ENCODE results near the gene DPM2.

Gene DPM2

GRCh38 chr9:127895811-127896210 lies 41.8 kb downstream of the DPM2 start:
- no peak for DNase-seq

DNA sequence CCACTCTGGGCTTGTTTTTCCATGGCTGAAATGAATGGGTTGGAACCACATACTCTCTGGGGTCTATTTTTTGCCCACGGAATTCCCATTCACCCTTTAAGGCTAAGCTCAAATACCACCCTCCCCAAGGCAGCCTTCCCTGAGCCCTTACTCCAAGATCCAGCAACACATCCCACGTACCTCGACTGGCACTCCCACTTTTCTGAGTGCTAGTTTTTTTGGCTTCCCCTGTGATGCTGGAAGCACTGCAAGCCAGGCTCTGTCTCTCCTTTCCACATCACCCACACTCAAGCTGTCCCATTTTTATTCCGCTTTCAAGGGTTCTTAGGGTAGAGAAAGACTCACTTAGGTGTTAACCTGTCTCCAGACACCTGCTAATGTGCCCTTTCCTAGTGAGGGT lies 44.3 kb downstream of the DPM2 start:
- DNase-seq = no peak

- no peak for DNase-seq
Measured at GRCh38 chr9:127892831-127893230, 44.8 kb downstream of the DPM2 start.

GRCh38 chr9:127890053-127890452 lies 47.6 kb downstream of the DPM2 start:
- DNase-seq = no peak

DNA sequence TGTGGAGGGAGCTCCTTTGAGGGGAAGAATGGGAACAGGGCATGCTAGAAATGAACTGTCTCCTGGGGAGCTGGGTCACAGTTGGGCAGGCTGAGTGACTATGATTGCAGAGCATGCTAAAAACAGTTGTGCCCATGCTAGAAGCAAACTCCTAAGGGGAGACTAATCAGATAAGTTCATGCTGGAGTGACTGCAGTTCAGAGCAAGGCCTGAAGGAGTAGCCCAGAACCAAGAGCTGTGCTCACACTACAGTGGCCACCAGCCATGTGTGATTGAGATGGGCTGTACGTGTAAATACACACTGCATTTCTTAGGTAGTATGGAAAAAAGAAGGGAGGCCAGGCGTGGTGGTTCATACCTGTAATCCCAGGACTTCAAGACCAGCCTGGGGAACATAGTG lies 49.9 kb downstream of the DPM2 start:
- DNase-seq = no peak

GRCh38 chr9:127886401-127886972 lies 51.2 kb downstream of the DPM2 start:
- no peak for DNase-seq

GRCh38 chr9:127885508-127886281 lies 52.0 kb downstream of the DPM2 start:
- no peak for DNase-seq
